ENCODE data around the gene LRRC7.

DNA sequence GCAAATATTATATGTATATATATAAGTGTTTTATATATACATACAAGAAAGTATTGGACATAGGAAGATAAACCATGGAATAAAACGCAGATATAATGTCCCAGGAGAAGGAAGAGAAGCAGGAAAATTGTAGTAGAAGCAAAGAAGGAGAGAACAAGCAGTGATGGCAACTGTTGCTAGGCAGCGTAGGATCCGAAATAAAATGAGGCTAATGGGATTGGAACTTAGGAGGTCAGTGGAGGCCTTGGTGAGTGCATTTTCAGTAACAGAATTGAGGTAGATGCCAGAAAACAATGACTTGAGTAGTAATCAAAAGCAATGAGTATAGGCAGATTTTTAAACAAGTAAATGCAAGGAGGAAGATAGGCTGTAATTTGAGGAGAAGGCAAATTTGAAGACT lies 265.8 kb downstream of the LRRC7 start:
- no peak for TF ChIP-seq CTBP2 (IDR thresholded peaks at IDR 0.05; ENCODE audit: borderline replicate concordance, insufficient read depth, insufficient read length, low read length)
- TF ChIP-seq, protein P1, sequence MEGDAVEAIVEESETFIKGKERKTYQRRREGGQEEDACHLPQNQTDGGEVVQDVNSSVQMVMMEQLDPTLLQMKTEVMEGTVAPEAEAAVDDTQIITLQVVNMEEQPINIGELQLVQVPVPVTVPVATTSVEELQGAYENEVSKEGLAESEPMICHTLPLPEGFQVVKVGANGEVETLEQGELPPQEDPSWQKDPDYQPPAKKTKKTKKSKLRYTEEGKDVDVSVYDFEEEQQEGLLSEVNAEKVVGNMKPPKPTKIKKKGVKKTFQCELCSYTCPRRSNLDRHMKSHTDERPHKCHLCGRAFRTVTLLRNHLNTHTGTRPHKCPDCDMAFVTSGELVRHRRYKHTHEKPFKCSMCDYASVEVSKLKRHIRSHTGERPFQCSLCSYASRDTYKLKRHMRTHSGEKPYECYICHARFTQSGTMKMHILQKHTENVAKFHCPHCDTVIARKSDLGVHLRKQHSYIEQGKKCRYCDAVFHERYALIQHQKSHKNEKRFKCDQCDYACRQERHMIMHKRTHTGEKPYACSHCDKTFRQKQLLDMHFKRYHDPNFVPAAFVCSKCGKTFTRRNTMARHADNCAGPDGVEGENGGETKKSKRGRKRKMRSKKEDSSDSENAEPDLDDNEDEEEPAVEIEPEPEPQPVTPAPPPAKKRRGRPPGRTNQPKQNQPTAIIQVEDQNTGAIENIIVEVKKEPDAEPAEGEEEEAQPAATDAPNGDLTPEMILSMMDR (IDR thresholded peaks at IDR 0.05; ENCODE audit: control extremely low read depth in 1 of 3, insufficient read depth in 1 of 3, low read depth in 1 of 3, low read length in 3 of 3), result no peak
